Neural cell (in vitro differentiated cells): ENCODE measurements around the gene KIAA1549.

Experiments used
- CTCF ChIP-seq: fragments of 450-650 bp; IDR thresholded peaks from 2 replicates; pipeline ENCODE4 v1.5.1; 2014; ENCODE audit warnings: antibody characterized with exemption, mild to moderate bottlenecking, moderate library complexity; ENCODE audit not compliant: poor library complexity, severe bottlenecking
- EP300 ChIP-seq: fragments of 450-650 bp; conservative IDR thresholded peaks from 2 replicates; pipeline ENCODE4 v1.6.1; 2014; ENCODE audit warnings: antibody characterized with exemption, mild to moderate bottlenecking, moderate library complexity; ENCODE audit not compliant: poor library complexity, severe bottlenecking
- EZH2 ChIP-seq: fragments of 200-600, 300-800 bp; shearing (Covaris generic), sonication (generic); IDR thresholded peaks from 2 replicates; pipeline ENCODE4 v1.6.1; 2014; ENCODE audit warnings: antibody characterized with exemption, low read length, borderline replicate concordance, mild to moderate bottlenecking; ENCODE audit not compliant: insufficient read depth, poor library complexity, severe bottlenecking
- MXI1 ChIP-seq: fragments of 450-650 bp; conservative IDR thresholded peaks from 2 replicates; pipeline ENCODE4 v1.6.1; 2014; ENCODE audit warnings: antibody characterized with exemption, mild to moderate bottlenecking; ENCODE audit not compliant: poor library complexity, severe bottlenecking
- POLR2AphosphoS5 ChIP-seq: IDR thresholded peaks from 2 replicates; pipeline ENCODE4 v1.6.1; 2012
- RAD21 ChIP-seq: fragments of 450-650 bp; conservative IDR thresholded peaks from 2 replicates; pipeline ENCODE4 v1.6.1; 2014; ENCODE audit warnings: antibody characterized with exemption, mild to moderate bottlenecking, moderate library complexity
- REST ChIP-seq: IDR thresholded peaks from 2 replicates; pipeline ENCODE4 v1.6.1; 2012; ENCODE audit warnings: borderline replicate concordance
- SMC3 ChIP-seq: fragments of 450-650 bp; conservative IDR thresholded peaks from 2 replicates; pipeline ENCODE4 v1.6.1; 2014; ENCODE audit warnings: antibody characterized with exemption, mild to moderate bottlenecking, moderate library complexity; ENCODE audit not compliant: poor library complexity
- TAF1 ChIP-seq: IDR thresholded peaks from 2 replicates; pipeline ENCODE4 v1.6.1; 2012; ENCODE audit warnings: low read depth

GRCh38 chr7:138907201-138907847 lies 73.9 kb downstream of the KIAA1549 start:
- TF ChIP-seq POLR2AphosphoS5 (no peak), CTCF (no peak), EP300 (no peak), SMC3 (no peak), REST (no peak), TAF1 (no peak), RAD21 (no peak), EZH2 (no peak), MXI1 (no peak)
